Panc1 (cell line): Measurements from ENCODE around the gene GHDC.

Experiments used
- CTCF ChIP-seq: fragments of 450-650 bp; IDR thresholded peaks from 2 replicates; pipeline ENCODE4 v1.5.1; 2017; ENCODE audit warnings: mild to moderate bottlenecking
- POLR2AphosphoS5 ChIP-seq: IDR thresholded peaks from 2 replicates; pipeline ENCODE4 v1.6.1; 2012; ENCODE audit warnings: mild to moderate bottlenecking, low read depth, low read length, moderate library complexity
- SIN3A ChIP-seq: IDR thresholded peaks from 2 replicates; pipeline ENCODE4 v1.6.1; 2012; ENCODE audit warnings: low read depth, mild to moderate bottlenecking, low read length, moderate library complexity, borderline replicate concordance; ENCODE audit not compliant: insufficient read depth
- TCF7L2 ChIP-seq: IDR thresholded peaks from 2 replicates; pipeline ENCODE4 v1.6.1; 2011; ENCODE audit warnings: mild to moderate bottlenecking, low read depth, low read length, inconsistent platforms
- TF ChIP-seq, protein P1 (sequence below), 2 experiments: IDR thresholded peaks; 2 replicates each; pipeline ENCODE4 v1.6.1; 2011 to 2012; ENCODE audit warnings: low read depth in 2 of 2, control low read depth in 1 of 2, low read length in 1 of 2, mild to moderate bottlenecking in 1 of 2, moderate library complexity in 1 of 2; ENCODE audit not compliant: insufficient read depth in 1 of 2

DNA sequence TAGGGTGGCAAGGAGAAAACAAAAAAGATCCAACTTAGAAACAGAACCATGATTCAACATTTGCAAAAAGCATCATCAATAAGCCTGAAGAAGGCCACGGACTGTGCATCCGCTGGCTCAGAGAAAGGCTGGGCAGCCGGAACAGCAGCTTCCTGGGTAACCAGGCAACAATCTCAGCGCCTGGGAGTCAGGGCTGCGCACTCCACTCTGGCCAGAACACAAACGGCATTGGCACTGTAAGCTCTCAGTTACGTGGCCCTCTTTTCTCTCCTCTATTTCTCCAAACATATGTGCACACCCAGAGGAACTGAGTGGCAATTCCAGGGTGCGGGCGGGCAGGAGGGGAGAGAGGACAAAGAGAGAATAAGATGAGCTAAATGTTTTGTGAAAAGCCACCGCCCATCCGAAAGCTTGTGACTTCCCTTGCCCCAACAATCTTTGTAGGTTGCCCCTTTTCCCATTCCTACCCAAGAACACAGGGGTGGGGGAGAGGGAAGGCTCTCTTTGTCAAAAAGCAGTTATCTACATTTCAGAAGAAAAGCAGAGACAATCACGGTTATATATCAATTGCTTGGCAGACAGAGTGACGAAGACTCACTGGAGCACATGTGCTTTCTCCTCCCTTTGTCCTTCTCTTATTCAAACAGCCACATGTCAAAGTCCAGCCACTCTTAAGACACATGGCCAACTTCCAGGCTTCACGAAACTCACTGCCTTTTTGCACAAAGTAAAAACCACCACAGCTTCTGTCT lies 6.6 kb upstream of the GHDC start:
- TF ChIP-seq CTCF (no peak), TCF7L2 (no peak), POLR2AphosphoS5 (no peak), SIN3A (no peak)
- TF ChIP-seq, protein P1, sequence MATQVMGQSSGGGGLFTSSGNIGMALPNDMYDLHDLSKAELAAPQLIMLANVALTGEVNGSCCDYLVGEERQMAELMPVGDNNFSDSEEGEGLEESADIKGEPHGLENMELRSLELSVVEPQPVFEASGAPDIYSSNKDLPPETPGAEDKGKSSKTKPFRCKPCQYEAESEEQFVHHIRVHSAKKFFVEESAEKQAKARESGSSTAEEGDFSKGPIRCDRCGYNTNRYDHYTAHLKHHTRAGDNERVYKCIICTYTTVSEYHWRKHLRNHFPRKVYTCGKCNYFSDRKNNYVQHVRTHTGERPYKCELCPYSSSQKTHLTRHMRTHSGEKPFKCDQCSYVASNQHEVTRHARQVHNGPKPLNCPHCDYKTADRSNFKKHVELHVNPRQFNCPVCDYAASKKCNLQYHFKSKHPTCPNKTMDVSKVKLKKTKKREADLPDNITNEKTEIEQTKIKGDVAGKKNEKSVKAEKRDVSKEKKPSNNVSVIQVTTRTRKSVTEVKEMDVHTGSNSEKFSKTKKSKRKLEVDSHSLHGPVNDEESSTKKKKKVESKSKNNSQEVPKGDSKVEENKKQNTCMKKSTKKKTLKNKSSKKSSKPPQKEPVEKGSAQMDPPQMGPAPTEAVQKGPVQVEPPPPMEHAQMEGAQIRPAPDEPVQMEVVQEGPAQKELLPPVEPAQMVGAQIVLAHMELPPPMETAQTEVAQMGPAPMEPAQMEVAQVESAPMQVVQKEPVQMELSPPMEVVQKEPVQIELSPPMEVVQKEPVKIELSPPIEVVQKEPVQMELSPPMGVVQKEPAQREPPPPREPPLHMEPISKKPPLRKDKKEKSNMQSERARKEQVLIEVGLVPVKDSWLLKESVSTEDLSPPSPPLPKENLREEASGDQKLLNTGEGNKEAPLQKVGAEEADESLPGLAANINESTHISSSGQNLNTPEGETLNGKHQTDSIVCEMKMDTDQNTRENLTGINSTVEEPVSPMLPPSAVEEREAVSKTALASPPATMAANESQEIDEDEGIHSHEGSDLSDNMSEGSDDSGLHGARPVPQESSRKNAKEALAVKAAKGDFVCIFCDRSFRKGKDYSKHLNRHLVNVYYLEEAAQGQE (IDR thresholded peaks at IDR 0.05; ENCODE audit: insufficient read depth in 1 of 2, low read depth in 2 of 2, low read length in 1 of 2): no peak
